HG03108 (cell line): ENCODE measurements around the gene UBTD1.
"Not testable (repeated sequence)": the region's sequence is repeated elsewhere in the genome, so short reads cannot be mapped to it uniquely, and the experiment has no call there.

Source experiments
- ATAC-seq: cut with Tn5 transposase; IDR thresholded peaks from one replicate; pipeline ENCODE4 v1.9.1; 2021; ENCODE audit warnings: moderate library complexity; ENCODE audit not compliant: unreplicated experiment

Gene UBTD1

GRCh38 chr10:97560731-97561381 is 62.1 kb downstream of the UBTD1 start:
- not testable (repeated sequence) for ATAC-seq

GRCh38 chr10:97561386-97562077 is 62.8 kb downstream of the UBTD1 start:
- not testable (repeated sequence) for ATAC-seq

DNA sequence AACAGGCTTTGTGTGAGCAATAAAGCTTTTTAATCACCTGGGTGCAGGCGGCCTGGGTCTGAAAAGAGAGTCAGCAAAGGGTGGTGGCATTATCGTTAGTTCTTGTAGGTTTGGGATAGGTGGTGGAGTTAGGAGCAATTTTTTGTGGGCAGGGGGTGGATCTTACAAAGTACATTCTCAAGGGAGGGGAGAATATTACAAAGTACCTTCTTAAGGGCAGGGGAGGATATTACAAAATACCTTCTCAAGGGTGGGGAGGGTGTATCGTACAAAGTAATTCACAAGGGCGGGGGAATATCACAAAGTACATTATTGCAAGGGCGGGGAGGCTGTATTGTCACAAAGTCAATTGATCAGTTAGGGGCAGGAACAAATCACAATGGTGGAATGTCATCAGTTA is 63.6 kb downstream of the UBTD1 start:
- not testable (repeated sequence) for ATAC-seq

DNA sequence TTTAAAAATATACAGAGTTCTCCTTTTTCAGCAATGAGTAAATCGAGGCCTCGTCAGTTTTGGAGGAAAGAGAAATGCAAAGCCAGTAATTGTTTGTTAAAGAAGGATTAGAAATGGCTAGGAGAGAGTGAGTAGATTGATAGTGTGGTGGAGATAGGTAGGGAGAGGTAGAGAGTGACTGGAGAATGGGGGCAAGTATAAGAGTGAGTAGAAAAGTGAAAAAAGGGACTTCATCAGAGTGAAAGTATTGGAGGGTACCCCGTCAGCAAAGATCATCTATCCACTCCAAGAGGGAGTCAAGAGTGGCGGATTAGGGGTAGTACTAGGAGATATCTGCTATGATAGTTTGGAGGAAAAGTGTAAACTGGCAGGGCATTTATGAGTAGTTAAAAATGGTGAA is 64.6 kb downstream of the UBTD1 start:
- ATAC-seq: no peak

GRCh38 chr10:97564776-97565175 is 66.1 kb downstream of the UBTD1 start:
- ATAC-seq: no peak

DNA sequence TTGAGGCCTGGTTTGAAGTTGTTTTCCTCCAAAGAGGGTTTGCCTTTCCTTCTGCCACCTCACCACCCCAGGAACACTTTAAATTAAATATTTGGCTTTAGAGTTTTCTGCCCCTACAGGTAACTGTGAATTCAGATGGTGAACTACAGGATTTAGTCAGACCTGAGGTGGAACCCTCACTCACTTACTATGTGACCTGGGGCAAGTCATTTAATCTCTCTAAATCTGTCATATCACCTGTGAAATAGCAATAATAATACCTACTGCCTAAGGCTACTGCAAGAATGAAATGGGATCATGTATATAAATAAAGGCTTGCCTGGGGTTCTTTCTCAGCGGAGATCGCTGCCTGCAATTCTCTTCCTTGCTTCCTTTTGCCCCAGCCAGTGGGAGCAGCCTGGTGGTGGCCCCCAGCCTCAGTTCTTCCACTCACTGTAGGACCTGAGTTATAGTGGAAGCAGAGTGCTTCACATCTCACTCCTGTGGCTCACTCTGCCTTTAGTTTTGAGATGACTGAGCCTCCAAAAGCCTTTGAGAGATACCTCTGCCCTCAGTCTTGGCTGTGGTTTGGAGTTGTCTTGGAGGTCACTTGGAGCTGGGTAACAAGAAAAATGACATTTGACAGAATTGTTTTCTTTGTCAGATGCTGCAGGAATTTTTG is 67.7 kb downstream of the UBTD1 start:
- ATAC-seq: no peak

GRCh38 chr10:97567891-97568290 is 69.2 kb downstream of the UBTD1 start:
- no peak for ATAC-seq

DNA sequence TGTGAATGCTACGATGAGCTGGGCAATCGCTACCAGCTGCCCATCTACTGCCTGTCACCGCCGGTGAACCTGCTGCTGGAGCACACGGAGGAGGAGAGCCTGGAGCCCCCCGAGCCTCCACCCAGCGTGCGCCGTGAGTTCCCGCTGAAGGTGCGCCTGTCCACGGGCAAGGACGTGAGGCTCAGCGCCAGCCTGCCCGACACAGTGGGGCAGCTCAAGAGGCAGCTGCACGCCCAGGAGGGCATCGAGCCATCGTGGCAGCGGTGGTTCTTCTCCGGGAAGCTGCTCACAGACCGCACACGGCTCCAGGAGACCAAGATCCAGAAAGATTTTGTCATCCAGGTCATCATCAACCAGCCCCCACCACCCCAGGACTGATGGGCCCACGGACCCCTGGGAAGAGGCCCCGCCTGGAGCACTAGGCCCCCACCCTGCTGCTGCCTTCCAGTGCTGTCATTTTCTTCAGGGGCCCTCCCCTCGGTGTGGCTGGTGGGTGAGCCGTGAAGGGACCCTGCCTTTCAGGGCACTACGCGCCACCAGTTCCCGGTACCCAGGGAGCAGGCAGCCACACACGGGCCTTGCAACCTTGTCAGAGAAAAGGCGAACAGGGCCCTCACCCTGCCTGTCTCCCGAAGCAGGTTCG is 71.5 kb downstream of the UBTD1 start:
- no peak for ATAC-seq

DNA sequence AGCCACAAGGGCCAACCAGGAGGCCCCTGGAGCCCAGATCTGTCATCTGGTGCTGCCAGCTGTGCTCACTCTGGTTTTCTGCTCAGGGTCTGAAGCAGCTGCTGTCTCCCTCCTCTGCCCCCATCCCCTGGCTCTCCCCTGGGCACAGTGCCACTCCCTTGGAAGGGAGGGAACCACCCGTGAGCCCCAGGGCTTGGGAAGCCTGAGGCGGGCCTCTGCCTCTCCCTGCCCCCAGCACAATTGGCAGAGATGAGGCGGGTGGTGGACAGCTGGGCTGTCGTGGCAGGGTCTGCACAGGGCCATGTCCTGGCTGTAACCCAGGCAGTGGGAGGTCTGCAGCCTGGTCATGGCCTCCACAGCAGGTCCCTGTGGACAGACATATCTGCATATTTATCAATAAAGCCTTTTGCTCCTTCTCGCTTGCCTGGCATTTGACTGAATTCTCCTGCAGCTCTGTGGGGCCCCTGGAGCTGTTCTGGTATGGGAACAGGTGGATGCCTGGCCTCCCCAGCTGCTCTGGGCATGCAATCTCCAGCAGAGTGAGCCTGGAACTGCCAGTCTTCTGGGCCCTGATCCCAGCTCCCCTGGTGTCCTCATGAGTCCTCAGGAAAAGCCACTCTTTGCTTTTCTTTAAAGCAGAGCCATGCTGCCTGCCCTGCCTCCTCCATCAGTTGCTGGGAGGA is 72.2 kb downstream of the UBTD1 start:
- ATAC-seq: no peak

GRCh38 chr10:97571622-97572021 is 72.9 kb downstream of the UBTD1 start:
- ATAC-seq: no peak

GRCh38 chr10:97572214-97572989 is 73.7 kb downstream of the UBTD1 start, which contains the start of gene ANKRD2:
Gene ANKRD2 (plus strand): TSS chr10:97572779. CDS start chr10:97572789, 10 bp downstream.
- ATAC-seq: no peak

DNA sequence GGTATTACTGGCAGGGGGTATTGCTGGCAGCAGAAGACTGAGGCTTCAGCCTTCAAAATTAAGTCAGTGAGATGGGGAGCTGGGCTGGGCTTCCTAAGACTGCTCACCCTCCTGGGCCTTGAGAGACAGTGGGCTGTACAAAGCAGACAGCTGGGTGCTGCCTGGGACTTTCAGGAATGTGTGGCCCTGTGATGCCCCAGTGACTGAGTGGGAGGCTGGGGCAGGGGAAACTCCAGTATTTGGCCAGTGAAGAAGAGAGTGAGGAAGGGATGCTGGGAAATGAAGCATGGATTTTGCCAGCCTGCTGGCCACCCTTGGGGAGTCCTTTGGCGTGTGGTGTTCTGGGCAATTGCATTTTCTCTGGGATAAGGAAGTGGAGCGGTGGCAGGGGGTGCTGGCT is 74.3 kb downstream of the UBTD1 start:
- ATAC-seq: no peak

DNA sequence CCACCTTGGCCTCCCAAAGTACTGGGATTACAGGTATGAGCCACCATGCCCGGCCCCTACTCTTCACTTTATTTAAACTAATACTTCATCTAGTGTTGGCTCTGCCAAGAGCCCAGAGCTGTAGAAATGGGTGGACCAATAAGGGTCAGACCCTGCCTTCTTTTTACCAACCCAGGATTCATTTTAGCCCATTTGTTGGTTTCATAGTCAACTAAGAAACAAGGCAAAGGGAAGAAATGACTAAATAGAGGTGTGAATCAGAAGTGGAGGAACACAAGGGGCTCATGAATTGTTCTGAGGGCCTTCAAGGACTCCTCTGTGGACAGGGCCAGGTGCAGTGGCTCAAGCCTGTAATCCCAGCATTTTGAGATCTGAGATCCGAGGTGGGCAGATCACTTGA is 74.9 kb downstream of the UBTD1 start:
- ATAC-seq: no peak

GRCh38 chr10:97574374-97575126 is 75.8 kb downstream of the UBTD1 start:
- no peak for ATAC-seq

DNA sequence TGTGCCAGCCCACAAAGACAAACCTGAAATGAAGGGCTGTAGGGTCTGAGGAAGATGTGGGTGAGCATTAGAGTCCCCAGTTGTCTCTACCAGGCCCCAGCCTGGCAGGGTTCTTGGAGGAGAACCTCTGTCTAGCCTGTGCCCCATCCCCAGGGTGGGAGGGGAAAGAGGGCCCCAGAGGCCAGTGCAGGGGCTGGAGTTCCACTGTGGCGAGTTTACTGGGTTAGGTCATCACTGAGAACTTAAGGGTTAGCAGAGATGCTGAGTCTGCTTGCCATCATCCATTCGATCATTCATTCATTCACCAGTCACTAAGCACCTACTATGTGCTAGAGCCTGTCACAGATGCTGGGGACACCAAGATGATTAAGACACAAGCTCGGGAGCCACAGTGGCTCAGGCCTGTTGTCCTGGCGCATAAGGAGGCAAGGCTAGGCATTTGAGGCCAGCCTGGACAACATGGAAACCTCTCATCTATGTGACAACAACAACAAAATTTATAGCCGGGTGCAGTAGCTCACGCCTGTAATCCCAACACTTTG is 76.5 kb downstream of the UBTD1 start:
- ATAC-seq: no peak

GRCh38 chr10:97576487-97576886 is 77.8 kb downstream of the UBTD1 start:
- ATAC-seq: not testable (repeated sequence)

GRCh38 chr10:97577701-97578100 is 79.0 kb downstream of the UBTD1 start:
- no peak for ATAC-seq

DNA sequence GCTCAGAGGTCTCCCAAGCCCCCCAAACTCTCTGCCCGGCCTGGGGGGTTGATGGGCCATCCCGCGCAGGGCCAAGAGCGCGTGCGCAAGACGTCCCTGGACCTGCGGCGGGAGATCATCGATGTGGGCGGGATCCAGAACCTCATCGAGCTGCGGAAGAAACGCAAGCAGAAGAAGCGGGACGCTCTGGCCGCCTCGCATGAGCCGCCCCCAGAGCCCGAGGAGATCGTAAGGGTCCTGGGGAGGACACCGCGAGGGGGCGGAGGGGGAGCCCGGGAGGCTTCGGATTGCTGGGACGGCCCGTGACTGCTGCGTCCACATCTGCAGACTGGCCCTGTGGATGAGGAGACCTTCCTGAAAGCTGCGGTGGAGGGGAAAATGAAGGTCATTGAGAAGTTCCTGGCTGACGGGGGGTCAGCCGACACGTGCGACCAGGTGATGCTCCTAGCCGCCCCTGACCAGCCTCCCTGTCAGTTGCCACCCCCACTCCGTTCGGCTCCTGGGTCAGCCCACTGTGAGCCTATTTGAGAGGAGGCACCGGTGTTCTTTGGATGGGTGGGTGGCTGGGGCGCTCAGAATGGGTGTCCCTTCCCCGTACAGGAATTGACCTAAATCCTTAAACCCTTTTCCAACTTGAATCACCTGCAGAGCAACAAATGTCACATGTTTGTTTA is 79.6 kb downstream of the UBTD1 start:
- ATAC-seq: no peak
